GM23248 (cell line): ENCODE measurements around the gene AGO1. TPM values are rescaled to one million over a fixed set of nuclear protein-coding genes. Genes with fewer than 3 reads are reported as not detected.

Source experiments
- DNase-seq: peaks from one replicate; pipeline ENCODE4 v3.0.0-alpha.2; 2015
- H2AFZ ChIP-seq: fragments of 200-600 bp; sonication (generic); 2 replicates; pipeline ENCODE4 v1.6.1; 2016; ENCODE audit warnings: antibody characterized with exemption
- H3F3A ChIP-seq: fragments of 200-600 bp; sonication (generic); 2 replicates; pipeline ENCODE4 v1.6.1; 2016; ENCODE audit warnings: mild to moderate bottlenecking, antibody characterized with exemption, mixed run types; ENCODE audit not compliant: insufficient read depth
- H3K27ac ChIP-seq: fragments of 200-600 bp; sonication (generic); 2 replicates; pipeline ENCODE4 v1.5.1; 2016; ENCODE audit warnings: mild to moderate bottlenecking
- H3K27me3 ChIP-seq: fragments of 200-600 bp; sonication (generic); replicated peaks from 2 replicates; pipeline ENCODE4 v1.6.1; 2016; ENCODE audit warnings: mild to moderate bottlenecking; ENCODE audit not compliant: insufficient read depth
- H3K36me3 ChIP-seq: fragments of 200-600 bp; sonication (generic); 2 replicates; pipeline ENCODE4 v1.6.1; 2016; ENCODE audit warnings: low read depth, mild to moderate bottlenecking
- H3K4me1 ChIP-seq: fragments of 200-600 bp; sonication (generic); 2 replicates; pipeline ENCODE4 v1.6.1; 2016; ENCODE audit warnings: mild to moderate bottlenecking; ENCODE audit not compliant: insufficient read depth
- H3K4me2 ChIP-seq: fragments of 200-600 bp; sonication (generic); one replicate; pipeline ENCODE4 v1.6.1; 2016; ENCODE audit warnings: mild to moderate bottlenecking; ENCODE audit not compliant: unreplicated experiment
- H3K4me3 ChIP-seq: fragments of 200-600 bp; sonication (generic); 2 replicates; pipeline ENCODE4 v1.5.1; 2016; ENCODE audit warnings: mild to moderate bottlenecking
- H3K79me2 ChIP-seq: fragments of 200-600 bp; sonication (generic); 2 replicates; pipeline ENCODE4 v1.6.1; 2016; ENCODE audit warnings: mild to moderate bottlenecking; ENCODE audit not compliant: insufficient read depth
- H3K9ac ChIP-seq: fragments of 200-600 bp; sonication (generic); 2 replicates; pipeline ENCODE4 v1.6.1; 2016; ENCODE audit warnings: mild to moderate bottlenecking
- H3K9me2 ChIP-seq: fragments of 200-600 bp; sonication (generic); 2 replicates; pipeline ENCODE4 v1.6.1; 2016; ENCODE audit warnings: mixed run types, mild to moderate bottlenecking, moderate library complexity; ENCODE audit not compliant: insufficient read depth
- H3K9me3 ChIP-seq: fragments of 200-600 bp; sonication (generic); one replicate; pipeline ENCODE4 v1.6.1; 2017; ENCODE audit warnings: low read depth
- H4K20me1 ChIP-seq: fragments of 200-600 bp; sonication (generic); 2 replicates; pipeline ENCODE4 v1.6.0; 2016; ENCODE audit not compliant: insufficient read depth
- EZH2 ChIP-seq: fragments of 200-600 bp; sonication (generic); IDR thresholded peaks from 2 replicates; pipeline ENCODE4 v1.6.1; 2018; ENCODE audit warnings: antibody characterized with exemption, mild to moderate bottlenecking; ENCODE audit not compliant: insufficient read depth, poor library complexity, severe bottlenecking
- EZH2phosphoT487 ChIP-seq: fragments of 200-600 bp; sonication (generic); IDR thresholded peaks from 2 replicates; pipeline ENCODE4 v1.6.1; 2018; ENCODE audit warnings: antibody characterized with exemption, moderate library complexity, mild to moderate bottlenecking, low read depth; ENCODE audit not compliant: insufficient read depth
- WGBS, 2 experiments: methylation state at CpG; one replicate each; pipeline ENCODE4 v1.1.6; 2015 to 2017; ENCODE audit warnings: low lambda C conversion rate in 2 of 2, low coverage in 1 of 2; ENCODE audit errors: missing lambda C conversion rate in 2 of 2; 5-methylcytosine and 5-hydroxymethylcytosine counted together
- in situ Hi-C: fragments of 300-500 bp; cut with MboI; formaldehyde crosslinking; loops from 2 replicates; pipeline ENCODE4 v1.15.0; 2020
- polyA plus RNA-seq: library from polyadenylated mRNA; unstranded; fragments of >200 nt; fragmentation: Nextera tagmentation; extraction: Ambion mirVana; gene quantifications from 2 replicates; pipeline ENCODE4 v1.2.1, GENCODE V29; 2016
- total RNA-seq: library from RNA; depleted of rRNA; stranded (reverse); fragments of >200 nt; shearing (Covaris generic); gene quantifications from 2 replicates; pipeline ENCODE4 v1.2.3, GENCODE V29; 2014

AGO1 gene
- total and polyA plus RNA-seq, 2 experiments from 2014 or later = 6.1 to 11.0 TPM

DNA sequence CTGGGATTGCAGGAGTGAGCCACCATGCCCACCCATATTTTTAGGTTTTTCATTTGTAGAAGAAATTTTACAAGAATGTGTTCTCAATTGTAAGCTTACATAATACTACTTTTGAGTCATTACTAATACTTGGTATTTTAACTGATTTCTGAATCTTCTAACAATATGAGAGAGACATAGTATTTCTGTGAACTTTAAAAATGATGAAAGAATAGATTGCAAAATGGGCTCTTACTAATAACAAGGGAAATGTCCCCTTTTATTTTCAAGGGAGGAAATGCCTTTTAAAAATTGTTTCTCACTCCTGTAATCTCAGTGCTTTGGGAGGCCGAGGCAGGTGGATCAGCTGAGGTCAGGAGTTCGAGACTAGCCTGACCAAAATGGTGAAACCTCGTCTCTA lies 53.8 kb downstream of the AGO1 start:
- Histone ChIP-seq H2AFZ (no peak overlapping the region), H3K4me2 (no peak overlapping the region), H3K27ac (peak overlapping the region; percentile 32), H3K9me3 (no peaks in the 10 kb centered on the region), H4K20me1 (no peaks in the 10 kb centered on the region), H3K9me2 (no peaks in the 10 kb centered on the region), H3K4me1 (peaks cover 19% of the 10 kb centered on the region), H3K27me3 (no peaks in the 10 kb centered on the region), H3F3A (peaks cover 20% of the 10 kb centered on the region), H3K9ac (no peak overlapping the region), H3K79me2 (peaks cover 100% of the 10 kb centered on the region), H3K36me3 (no peaks in the 10 kb centered on the region), H3K4me3 (no peak overlapping the region)
- in situ Hi-C loops = no loop called here
- DNase-seq = peak; percentile 49
- WGBS, 2 experiments = 99 to 100% methylated on average over 3 of the region's 3 CpGs
- TF ChIP-seq EZH2 = no peak
- no peak for TF ChIP-seq EZH2phosphoT487

- Histone ChIP-seq H3K79me2 (peaks cover 100% of the 10 kb centered on the region), H3K4me3 (no peak overlapping the region), H3F3A (peaks cover 20% of the 10 kb centered on the region), H3K9me3 (no peaks in the 10 kb centered on the region), H3K9me2 (no peaks in the 10 kb centered on the region), H3K9ac (no peak overlapping the region), H3K27me3 (no peaks in the 10 kb centered on the region), H3K27ac (no peak overlapping the region), H2AFZ (no peak overlapping the region), H4K20me1 (no peaks in the 10 kb centered on the region), H3K4me1 (peaks cover 5% of the 10 kb centered on the region; the same call in 1 of the 2 replicates), H3K36me3 (no peaks in the 10 kb centered on the region), H3K4me2 (no peak overlapping the region)
- DNase-seq = no peak
- in situ Hi-C loops = no loop called here
- WGBS, 2 experiments = 96 to 98% methylated on average over 3 of the region's 3 CpGs
- TF ChIP-seq EZH2phosphoT487 (no peak), EZH2 (no peak)
Measured at GRCh38 chr1:35939484-35939883, 56.5 kb downstream of the AGO1 start.

DNA sequence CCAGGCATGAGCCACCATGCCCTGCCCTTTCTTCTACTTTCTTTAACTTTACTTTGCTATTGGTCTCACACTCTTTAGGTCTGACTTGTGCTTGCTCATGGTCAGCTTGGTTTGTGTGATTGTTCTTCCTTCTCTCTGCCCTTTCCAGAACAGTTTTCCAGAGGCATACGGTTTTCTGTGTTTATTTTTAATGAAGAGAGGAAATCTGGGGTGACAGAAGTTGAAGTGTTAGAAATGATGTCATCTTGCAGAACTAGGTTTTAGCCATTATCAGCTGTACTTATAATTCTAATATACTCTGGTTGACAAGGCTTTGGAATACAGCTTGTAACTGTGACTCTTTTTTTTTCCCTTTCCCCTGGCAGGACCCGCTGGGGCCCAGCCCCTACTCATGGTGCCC lies 62.3 kb downstream of the AGO1 start:
- no peak for TF ChIP-seq EZH2phosphoT487
- no peak for TF ChIP-seq EZH2
- Histone ChIP-seq H3K79me2 (peaks cover 96% of the 10 kb centered on the region), H3K9me3 (no peaks in the 10 kb centered on the region), H3K27ac (no peak overlapping the region), H3K9me2 (no peaks in the 10 kb centered on the region), H3K4me3 (no peak overlapping the region), H2AFZ (no peak overlapping the region), H3K27me3 (no peaks in the 10 kb centered on the region), H3K4me2 (no peak overlapping the region), H4K20me1 (no peaks in the 10 kb centered on the region), H3K36me3 (no peaks in the 10 kb centered on the region), H3K9ac (no peak overlapping the region), H3F3A (no peaks in the 10 kb centered on the region), H3K4me1 (no peaks in the 10 kb centered on the region)
- in situ Hi-C loops = no loop called here
- DNase-seq = no peak
- 52 to 62% methylated on average over 2 of the region's 2 CpGs for WGBS, 2 experiments

GRCh38 chr1:35947547-35947946 lies 64.5 kb downstream of the AGO1 start:
- Histone ChIP-seq H3K9ac (no peak overlapping the region), H3K9me2 (no peaks in the 10 kb centered on the region), H3F3A (no peaks in the 10 kb centered on the region), H4K20me1 (no peaks in the 10 kb centered on the region), H3K4me3 (no peak overlapping the region), H3K27ac (no peak overlapping the region), H3K4me1 (no peaks in the 10 kb centered on the region), H3K27me3 (no peaks in the 10 kb centered on the region), H3K36me3 (no peaks in the 10 kb centered on the region), H3K9me3 (no peaks in the 10 kb centered on the region), H2AFZ (no peak overlapping the region), H3K4me2 (no peak overlapping the region), H3K79me2 (peaks cover 95% of the 10 kb centered on the region)
- TF ChIP-seq EZH2 (no peak), EZH2phosphoT487 (no peak)
- 98 to 100% methylated on average over 2 of the region's 2 CpGs for whole genome bisulfite sequencing, 2 experiments
- in situ Hi-C loops = no loop called here
- DNase-seq = no peak

- Histone ChIP-seq H3K4me3 (no peak overlapping the region), H3K4me1 (no peaks in the 10 kb centered on the region), H3K9ac (no peak overlapping the region), H2AFZ (no peak overlapping the region), H3K27me3 (no peaks in the 10 kb centered on the region), H3K9me2 (no peaks in the 10 kb centered on the region), H3K4me2 (no peak overlapping the region), H3K36me3 (0 out of 2 replicates have a peak, but pooled peaks cover 5% of the 10 kb centered on the region), H3K9me3 (no peaks in the 10 kb centered on the region), H4K20me1 (no peaks in the 10 kb centered on the region; the same call in 1 of the 2 replicates), H3K27ac (no peak overlapping the region), H3K79me2 (peaks cover 96% of the 10 kb centered on the region), H3F3A (no peaks in the 10 kb centered on the region)
- in situ Hi-C loops = no loop called here
- TF ChIP-seq EZH2phosphoT487 (no peak), EZH2 (no peak)
- 94 to 95% methylated on average over 1 of the region's 1 CpG for WGBS, 2 experiments
- no peak for DNase-seq
Measured at GRCh38 chr1:35958558-35958957, 75.5 kb downstream of the AGO1 start.
